Activated CD8-positive, alpha-beta T cell treated with anti-CD3 and anti-CD28 coated beads, Interleukin-2, amount 10 ng/mL, durations not matched to agents 7 days and 5 days (primary cell): Measurements from ENCODE around the gene TTC12. TPM values are rescaled to one million over a fixed set of nuclear protein-coding genes. Genes with fewer than 3 reads are reported as not detected.
A peak's percentile ranks its signal among the peaks of the same experiment; 100 is the strongest.

Source experiments
- ATAC-seq: fragments of 150-1000 bp; cut with Tn5 transposase; one replicate; pipeline ENCODE4 v1.10.0; 2021; ENCODE audit warnings: moderate library complexity
- CTCF ChIA-PET: fragments of 350-600 bp; sonication (Branson Sonifier 250); formaldehyde crosslinking; loops from one replicate; lab custom pipeline; 2021; ENCODE audit warnings: antibody characterized with exemption; lab: Charles Lee
- POLR2A ChIA-PET: fragments of 350-600 bp; sonication (Branson Sonifier 250); formaldehyde crosslinking; loops from one replicate; lab custom pipeline; 2021; ENCODE audit warnings: antibody characterized with exemption; lab: Charles Lee
- DNase-seq: peaks from one replicate; pipeline ENCODE4 v3.0.0-alpha.2; 2020
- H3K27ac Mint-ChIP-seq: one replicate; pipeline ENCODE4 v1.8.0; 2021; ENCODE audit warnings: mild to moderate bottlenecking, mixed read lengths
- H3K27me3 Mint-ChIP-seq: one replicate; pipeline ENCODE4 v1.8.0; 2021; ENCODE audit warnings: low read depth, mixed read lengths
- H3K36me3 Mint-ChIP-seq: one replicate; pipeline ENCODE4 v1.8.0; 2021; ENCODE audit warnings: low read depth, mixed read lengths
- H3K4me1 Mint-ChIP-seq: one replicate; pipeline ENCODE4 v1.8.0; 2021; ENCODE audit warnings: low read depth, mixed read lengths
- H3K4me3 Mint-ChIP-seq: one replicate; pipeline ENCODE4 v1.8.0; 2021; ENCODE audit warnings: mild to moderate bottlenecking, mixed read lengths
- H3K9me3 Mint-ChIP-seq: one replicate; pipeline ENCODE4 v1.8.0; 2022; ENCODE audit warnings: mixed read lengths; ENCODE audit not compliant: insufficient read depth
- total RNA-seq, 2 experiments: library from RNA; stranded (reverse); gene quantifications; one replicate each; pipeline ENCODE4 v1.2.3, GENCODE V29; 2021

TTC12 gene, protein sequence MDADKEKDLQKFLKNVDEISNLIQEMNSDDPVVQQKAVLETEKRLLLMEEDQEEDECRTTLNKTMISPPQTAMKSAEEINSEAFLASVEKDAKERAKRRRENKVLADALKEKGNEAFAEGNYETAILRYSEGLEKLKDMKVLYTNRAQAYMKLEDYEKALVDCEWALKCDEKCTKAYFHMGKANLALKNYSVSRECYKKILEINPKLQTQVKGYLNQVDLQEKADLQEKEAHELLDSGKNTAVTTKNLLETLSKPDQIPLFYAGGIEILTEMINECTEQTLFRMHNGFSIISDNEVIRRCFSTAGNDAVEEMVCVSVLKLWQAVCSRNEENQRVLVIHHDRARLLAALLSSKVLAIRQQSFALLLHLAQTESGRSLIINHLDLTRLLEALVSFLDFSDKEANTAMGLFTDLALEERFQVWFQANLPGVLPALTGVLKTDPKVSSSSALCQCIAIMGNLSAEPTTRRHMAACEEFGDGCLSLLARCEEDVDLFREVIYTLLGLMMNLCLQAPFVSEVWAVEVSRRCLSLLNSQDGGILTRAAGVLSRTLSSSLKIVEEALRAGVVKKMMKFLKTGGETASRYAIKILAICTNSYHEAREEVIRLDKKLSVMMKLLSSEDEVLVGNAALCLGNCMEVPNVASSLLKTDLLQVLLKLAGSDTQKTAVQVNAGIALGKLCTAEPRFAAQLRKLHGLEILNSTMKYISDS
- total RNA-seq: 1 to 10 TPM; 4.5 to 5.2 TPM

DNA sequence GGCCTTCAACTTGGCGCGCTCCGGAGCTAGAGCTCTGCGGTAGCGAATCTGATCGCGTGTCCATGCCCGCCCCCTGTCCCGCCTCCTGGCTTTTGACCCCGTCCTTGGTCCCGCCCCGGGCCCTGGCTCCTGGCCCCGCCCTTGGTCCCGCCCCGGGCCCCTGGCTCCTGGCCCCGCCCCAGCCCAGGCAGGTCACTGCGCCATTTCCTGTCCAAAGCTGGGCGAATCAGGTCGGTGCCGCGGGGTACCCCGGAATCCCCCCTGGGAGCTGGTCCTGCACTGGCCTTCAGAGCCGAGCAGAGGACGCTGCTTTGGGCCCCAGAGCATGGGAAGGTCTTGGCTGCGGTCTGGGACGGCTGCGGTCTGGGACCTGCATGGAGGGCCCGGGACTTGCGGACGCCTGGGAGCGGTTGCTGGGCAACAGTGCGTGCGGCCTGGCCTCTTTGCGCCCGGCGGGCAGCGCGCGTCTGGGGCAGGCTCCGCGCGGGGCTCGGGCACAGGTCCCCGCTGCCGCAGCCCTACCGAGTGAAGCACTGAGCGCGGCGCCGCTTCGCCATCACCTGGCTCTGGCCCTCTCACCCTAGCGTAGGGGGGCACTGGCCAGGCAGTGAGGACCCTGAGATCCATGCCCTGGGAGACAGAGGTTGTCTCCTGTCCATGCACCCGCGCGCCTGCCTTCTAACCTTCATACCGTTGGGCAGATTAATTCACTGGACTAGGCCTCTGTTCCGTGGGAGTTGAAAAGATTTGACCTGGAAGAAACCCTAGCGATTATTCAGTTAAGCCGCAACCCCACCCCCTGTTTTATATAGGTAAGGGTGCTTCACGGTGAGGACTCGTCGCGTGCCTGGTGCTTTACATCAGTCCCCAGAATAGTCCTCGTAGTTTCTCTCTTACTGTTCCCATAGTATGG, at the start of gene TTC12:
TTC12 (plus strand) TSS at position 195 of the 913 bp plus-strand sequence. CDS start 1,675 bp downstream, outside the sequence.
- DNase-seq: peak; percentile 91
- Mint-ChIP-seq H3K4me1 (peaks cover 19% of the 10 kb centered on the region), H3K9me3 (no peaks in the 10 kb centered on the region), H3K36me3 (no peaks in the 10 kb centered on the region), H3K4me3 (peak within 1 kb of the TSS; percentile 71), H3K27me3 (no peaks in the 10 kb centered on the region), H3K27ac (peak within 1 kb of the TSS; percentile 69)
- ChIA-PET POLR2A (interaction anchor here (0.6 to 1.0 kb wide), 2 partner anchors 10 to 554 kb away, joined by 3 read pairs; no protein-coding TSS in a partner anchor), CTCF (interaction anchor here (0.6 to 1.2 kb wide), 2 partner anchors 13 to 1035 kb away, joined by 3 read pairs; no protein-coding TSS in a partner anchor)
- peak; percentile 98 for ATAC-seq

DNA sequence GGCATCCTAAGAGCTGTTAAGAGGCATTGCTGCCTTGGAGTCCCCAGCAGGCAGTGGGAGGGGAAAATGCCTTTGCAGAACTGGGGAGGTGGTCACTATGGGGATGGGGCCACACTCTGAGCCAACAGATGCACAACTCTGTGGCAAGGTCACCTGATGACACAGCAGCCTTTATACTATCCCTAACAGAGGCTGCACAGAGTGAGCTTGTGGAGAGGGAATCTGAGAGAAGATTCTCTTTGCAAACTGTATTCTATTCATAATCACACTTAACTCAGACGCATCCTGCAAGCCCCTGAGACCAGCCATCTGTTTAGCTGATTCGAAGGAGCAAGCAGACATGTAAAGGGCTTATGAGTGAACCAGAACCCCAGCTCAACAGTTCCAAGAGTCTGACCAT, 49.0 kb upstream of the TTC12 start:
- Mint-ChIP-seq H3K27me3 (peaks cover 7% of the 10 kb centered on the region), H3K9me3 (no peaks in the 10 kb centered on the region), H3K4me3 (no peak overlapping the region), H3K27ac (no peak overlapping the region), H3K36me3 (no peaks in the 10 kb centered on the region), H3K4me1 (no peaks in the 10 kb centered on the region)
- ATAC-seq: no peak
- DNase-seq: no peak
- POLR2A ChIA-PET: no interaction called here
- CTCF ChIA-PET: no interaction called here

DNA sequence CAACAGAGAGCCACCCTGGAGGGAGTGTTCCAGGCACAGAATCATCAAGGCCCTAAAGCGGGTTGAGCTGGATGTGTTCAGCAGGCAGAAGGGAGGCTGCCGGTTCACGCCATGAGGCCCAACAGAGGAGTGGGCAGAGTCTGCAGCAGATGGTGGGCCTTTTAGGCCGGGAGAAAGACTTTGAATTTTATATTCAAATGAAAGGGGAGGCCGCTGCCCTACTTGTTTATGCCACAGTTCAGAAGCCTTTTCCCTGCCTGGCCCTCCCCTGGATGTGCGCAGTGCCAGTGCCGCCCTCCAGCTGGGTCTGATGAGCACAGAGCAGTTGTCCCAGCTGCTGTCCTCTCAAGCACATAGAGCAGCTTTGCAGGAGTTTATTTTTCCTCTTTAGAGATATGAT, 46.9 kb upstream of the TTC12 start:
- H3K27ac Mint-ChIP-seq: no peak overlapping the region
- ChIA-PET CTCF (no interaction called here), POLR2A (no interaction called here)
- H3K4me1 Mint-ChIP-seq: no peaks in the 10 kb centered on the region
- H3K4me3 Mint-ChIP-seq: no peak overlapping the region
- no peaks in the 10 kb centered on the region for H3K9me3 Mint-ChIP-seq
- H3K27me3 Mint-ChIP-seq: peaks cover 7% of the 10 kb centered on the region
- no peaks in the 10 kb centered on the region for H3K36me3 Mint-ChIP-seq
- ATAC-seq: no peak
- no peak for DNase-seq

DNA sequence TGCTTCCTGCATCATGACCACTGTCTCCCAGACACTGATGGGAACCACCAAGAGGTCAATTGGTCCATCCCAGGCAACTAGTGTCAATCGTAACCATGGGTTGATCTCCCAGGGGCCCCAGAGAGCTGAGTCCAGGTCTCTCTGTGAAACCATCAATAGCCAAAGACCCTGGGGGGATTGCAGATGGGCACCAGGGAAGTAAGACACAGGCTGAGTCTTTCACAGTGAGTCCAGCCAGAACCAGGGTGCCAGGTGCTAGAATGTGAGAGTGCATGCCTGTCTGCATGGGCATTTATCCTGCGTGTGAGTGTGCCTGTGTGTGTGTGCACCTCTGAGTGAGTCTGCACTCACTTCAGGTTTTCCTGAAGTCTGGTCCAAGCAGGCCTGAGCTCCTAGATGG, 45.3 kb upstream of the TTC12 start:
- no peaks in the 10 kb centered on the region for H3K36me3 Mint-ChIP-seq
- no peak for DNase-seq
- no peak for ATAC-seq
- H3K4me1 Mint-ChIP-seq: no peaks in the 10 kb centered on the region
- ChIA-PET POLR2A (no interaction called here), CTCF (no interaction called here)
- peaks cover 2% of the 10 kb centered on the region for H3K27me3 Mint-ChIP-seq
- no peaks in the 10 kb centered on the region for H3K9me3 Mint-ChIP-seq
- no peak overlapping the region for H3K27ac Mint-ChIP-seq
- no peak overlapping the region for H3K4me3 Mint-ChIP-seq

DNA sequence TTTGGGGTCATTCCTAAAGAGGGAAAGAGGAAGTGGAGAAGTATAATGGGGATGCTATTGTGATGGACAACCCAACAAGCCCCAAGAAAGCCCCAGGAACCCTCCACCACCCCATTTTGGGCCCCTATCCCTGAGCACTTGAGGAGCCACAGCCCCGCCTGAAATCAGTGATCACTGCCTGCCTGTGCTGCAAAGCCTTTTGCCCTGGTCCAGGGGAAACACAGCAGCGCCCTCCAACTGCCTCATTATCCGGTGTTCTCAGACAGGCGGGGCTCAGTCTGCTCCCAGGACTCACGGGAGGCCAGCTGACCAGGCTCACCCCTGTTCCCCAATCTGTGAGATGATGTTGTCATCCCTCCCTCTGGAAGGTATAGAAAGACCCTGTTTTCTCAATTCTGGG, 44.7 kb upstream of the TTC12 start:
- no peak for ATAC-seq
- H3K9me3 Mint-ChIP-seq: no peaks in the 10 kb centered on the region
- no peaks in the 10 kb centered on the region for H3K4me1 Mint-ChIP-seq
- H3K36me3 Mint-ChIP-seq: no peaks in the 10 kb centered on the region
- no peak overlapping the region for H3K4me3 Mint-ChIP-seq
- no peak for DNase-seq
- no peak overlapping the region for H3K27ac Mint-ChIP-seq
- POLR2A ChIA-PET: no interaction called here
- H3K27me3 Mint-ChIP-seq: peaks cover 2% of the 10 kb centered on the region
- CTCF ChIA-PET: no interaction called here

DNA sequence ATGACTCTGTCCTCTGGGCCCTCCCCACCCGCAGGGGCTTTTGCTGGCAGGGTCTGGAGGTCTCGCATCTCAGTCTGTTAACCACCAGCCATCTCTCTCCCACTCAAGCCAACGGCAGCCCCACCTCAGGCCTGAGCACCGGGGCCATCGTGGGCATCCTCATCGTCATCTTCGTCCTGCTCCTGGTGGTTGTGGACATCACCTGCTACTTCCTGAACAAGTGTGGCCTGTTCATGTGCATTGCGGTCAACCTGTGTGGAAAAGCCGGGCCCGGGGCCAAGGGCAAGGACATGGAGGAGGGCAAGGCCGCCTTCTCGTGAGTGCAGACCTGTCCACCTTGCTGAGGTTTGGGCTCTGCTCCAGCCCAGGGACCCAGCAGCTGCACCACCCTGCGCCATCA, 44.3 kb upstream of the TTC12 start:
- Mint-ChIP-seq H3K4me3 (no peak overlapping the region), H3K36me3 (no peaks in the 10 kb centered on the region), H3K4me1 (no peaks in the 10 kb centered on the region), H3K27ac (no peak overlapping the region), H3K27me3 (peaks cover 2% of the 10 kb centered on the region), H3K9me3 (no peaks in the 10 kb centered on the region)
- ChIA-PET CTCF (no interaction called here), POLR2A (no interaction called here)
- ATAC-seq (no peak), DNase-seq (no peak)

DNA sequence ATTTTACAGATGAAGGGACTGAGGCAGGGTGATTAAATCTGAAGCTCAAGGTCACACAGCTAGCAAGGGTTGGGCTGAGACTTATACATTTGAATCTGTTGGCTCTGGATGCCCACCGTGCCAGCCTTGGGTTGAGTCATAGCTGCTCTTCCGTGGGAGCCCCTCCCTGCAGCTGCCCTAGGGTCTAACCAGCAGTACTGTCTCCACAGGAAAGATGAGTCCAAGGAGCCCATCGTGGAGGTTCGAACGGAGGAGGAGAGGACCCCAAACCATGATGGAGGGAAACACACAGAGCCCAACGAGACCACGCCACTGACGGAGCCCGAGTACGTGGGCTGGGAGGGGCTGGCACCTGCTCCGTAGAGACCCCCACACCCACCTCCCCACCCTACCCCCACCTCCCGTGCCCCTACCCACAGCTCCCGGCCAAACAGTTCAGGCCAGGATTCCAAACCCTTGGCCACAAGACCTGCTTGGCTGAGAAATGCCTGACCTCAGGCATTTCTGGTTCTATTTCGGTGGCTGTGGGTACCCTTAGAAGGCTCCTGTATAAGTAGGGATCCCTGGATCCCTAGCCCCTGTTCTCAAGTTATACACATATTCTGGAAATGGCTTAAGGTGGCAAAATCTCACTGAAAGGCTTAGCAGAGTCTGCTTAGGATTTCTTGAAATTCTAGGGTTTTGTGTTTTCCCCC, 42.7 kb upstream of the TTC12 start:
- H3K36me3 Mint-ChIP-seq: no peaks in the 10 kb centered on the region
- no peak overlapping the region for H3K27ac Mint-ChIP-seq
- H3K9me3 Mint-ChIP-seq: no peaks in the 10 kb centered on the region
- no peaks in the 10 kb centered on the region for H3K4me1 Mint-ChIP-seq
- POLR2A ChIA-PET: no interaction called here
- CTCF ChIA-PET: interaction anchor here (0.6 to 1.6 kb wide), 2 partner anchors 17 to 683 kb away, joined by 3 to 5 read pairs; no protein-coding TSS in a partner anchor
- peaks cover 2% of the 10 kb centered on the region for H3K27me3 Mint-ChIP-seq
- DNase-seq (no peak), ATAC-seq (no peak)
- no peak overlapping the region for H3K4me3 Mint-ChIP-seq

DNA sequence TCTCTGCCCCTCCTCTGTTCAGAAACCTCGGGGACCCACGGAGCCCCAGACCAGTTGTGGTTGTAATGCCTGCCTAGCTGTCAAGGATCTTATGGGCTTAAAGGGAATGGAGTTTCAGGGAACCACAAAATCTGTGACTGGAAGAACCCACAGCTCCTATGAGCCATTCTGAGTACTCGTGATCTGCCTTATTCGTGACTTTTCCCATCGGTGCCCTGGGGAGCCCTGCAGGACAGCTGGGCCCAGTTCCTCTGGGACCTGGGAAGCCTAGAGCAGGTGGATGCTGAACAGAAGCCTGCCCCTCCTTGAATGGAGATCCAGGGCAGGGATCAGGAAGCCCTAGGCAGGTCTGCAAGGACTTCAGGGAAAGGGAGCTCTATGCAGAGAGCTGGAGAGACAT, 42.1 kb upstream of the TTC12 start:
- Mint-ChIP-seq H3K27ac (no peak overlapping the region), H3K4me3 (no peak overlapping the region), H3K9me3 (no peaks in the 10 kb centered on the region), H3K27me3 (no peaks in the 10 kb centered on the region), H3K4me1 (no peaks in the 10 kb centered on the region), H3K36me3 (no peaks in the 10 kb centered on the region)
- no peak for ATAC-seq
- ChIA-PET POLR2A (no interaction called here), CTCF (interaction anchor here (1.6 kb wide), 1 partner anchor 684 kb away, joined by 5 read pairs; no protein-coding TSS in a partner anchor)
- no peak for DNase-seq

DNA sequence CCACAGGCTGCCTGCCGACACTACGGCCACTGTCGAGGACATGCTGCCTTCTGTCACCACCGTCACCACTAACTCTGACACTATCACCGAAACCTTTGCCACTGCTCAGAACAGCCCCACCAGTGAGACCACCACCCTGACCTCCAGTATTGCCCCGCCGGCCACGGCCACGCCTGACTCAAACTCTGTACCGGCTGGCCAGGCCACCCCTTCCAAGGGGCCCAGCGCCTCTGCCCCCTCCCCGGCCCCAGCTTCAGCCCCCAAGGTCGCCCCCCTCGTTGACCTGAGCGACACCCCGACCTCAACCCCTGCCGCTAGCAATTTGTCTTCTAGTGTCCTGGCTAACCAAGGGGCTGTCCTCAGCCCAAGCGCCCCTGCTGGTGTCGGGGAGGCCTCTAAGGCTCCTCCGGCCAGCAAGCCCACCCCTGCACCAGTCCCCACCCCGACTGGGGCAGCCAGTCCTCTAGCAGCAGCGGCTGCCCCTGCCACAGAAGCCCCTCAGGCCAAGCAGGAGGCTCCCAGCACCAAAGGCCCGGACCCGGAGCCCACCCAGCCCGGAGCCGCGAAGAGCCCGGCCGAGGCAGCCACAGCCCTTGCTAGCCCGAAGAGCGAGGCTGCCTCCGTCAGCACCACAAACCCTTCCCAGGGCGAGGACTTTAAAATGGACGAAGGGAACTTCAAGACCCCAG, 41.3 kb upstream of the TTC12 start:
- H3K4me3 Mint-ChIP-seq: no peak overlapping the region
- ATAC-seq: no peak
- H3K4me1 Mint-ChIP-seq: no peaks in the 10 kb centered on the region
- no peaks in the 10 kb centered on the region for H3K36me3 Mint-ChIP-seq
- H3K9me3 Mint-ChIP-seq: no peaks in the 10 kb centered on the region
- H3K27me3 Mint-ChIP-seq: no peaks in the 10 kb centered on the region
- no peak overlapping the region for H3K27ac Mint-ChIP-seq
- no peak for DNase-seq
- ChIA-PET POLR2A (no interaction called here), CTCF (no interaction called here)

DNA sequence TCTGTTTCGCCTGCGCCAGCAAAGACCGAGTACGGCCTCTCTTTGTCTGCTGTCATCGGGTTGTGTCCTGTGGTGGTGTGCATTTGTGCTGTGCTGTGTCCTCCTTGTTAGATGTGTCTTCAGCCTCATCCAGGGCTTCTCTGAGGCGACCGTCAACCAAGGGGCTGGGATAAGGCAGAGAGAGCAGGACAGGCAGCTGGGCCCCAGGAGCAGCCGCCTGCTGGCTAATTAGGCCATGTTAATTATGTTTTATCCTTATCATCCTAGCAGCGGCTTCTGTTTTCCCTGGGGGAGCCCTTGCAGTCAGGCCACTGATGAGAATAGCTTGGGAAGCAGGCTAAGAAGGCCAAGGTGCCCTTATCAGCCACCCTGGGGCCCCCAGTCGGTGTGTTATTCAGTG, 40.7 kb upstream of the TTC12 start:
- ATAC-seq (no peak), DNase-seq (no peak)
- Mint-ChIP-seq H3K4me3 (no peak overlapping the region), H3K27ac (no peak overlapping the region), H3K4me1 (no peaks in the 10 kb centered on the region), H3K9me3 (no peaks in the 10 kb centered on the region), H3K27me3 (no peaks in the 10 kb centered on the region), H3K36me3 (no peaks in the 10 kb centered on the region)
- ChIA-PET POLR2A (interaction anchor here (0.6 kb wide), 1 partner anchor 127 kb away, joined by 3 read pairs; no protein-coding TSS in a partner anchor), CTCF (no interaction called here)
